Panc1 (cell line): ENCODE data around the gene GRIK4. TPM values are rescaled to one million over a fixed set of nuclear protein-coding genes. Genes with fewer than 3 reads are reported as not detected.

ENCODE experiments used
- ATAC-seq: fragments of 200-7000 bp; cut with Tn5 transposase; 2 replicates; pipeline ENCODE4 v1.9.1; 2020; ENCODE audit warnings: mild to moderate bottlenecking, moderate library complexity
- BruUV-seq: library from RNA; stranded (reverse); fragments of 400-500 nt; replicated peaks from 2 replicates; lab custom pipeline; 2021; lab: Mats Ljungman, UMichigan
- CTCF ChIA-PET: fragments of 300-600 bp; sonication (Branson Sonifier 250); formaldehyde crosslinking; loops from one replicate; lab custom pipeline; 2022; ENCODE audit warnings: antibody characterized with exemption; lab: Charles Lee
- POLR2A ChIA-PET: fragments of 300-600 bp; sonication (Branson Sonifier 250); formaldehyde crosslinking; loops from one replicate; lab custom pipeline; 2022; ENCODE audit warnings: antibody characterized with exemption; lab: Charles Lee
- DNase-seq: peaks from one replicate; pipeline ENCODE4 v3.0.0-alpha.2; 2010; ENCODE audit warnings: low read depth, low spot score
- H3K27ac ChIP-seq: 2 replicates; pipeline ENCODE4 v1.5.1; 2011; ENCODE audit warnings: mild to moderate bottlenecking, low read length, inconsistent platforms
- H3K27me3 ChIP-seq: fragments of 200-500 bp; sonication (Bioruptor generic); 2 replicates; pipeline ENCODE4 v1.6.0; 2014; ENCODE audit warnings: low read length, inconsistent platforms; ENCODE audit not compliant: control insufficient read depth, insufficient read depth
- H3K36me3 ChIP-seq: fragments of 200-500 bp; sonication (Bioruptor generic); 2 replicates; pipeline ENCODE4 v1.5.1; 2014; ENCODE audit warnings: inconsistent platforms, mild to moderate bottlenecking, low read length, moderate library complexity; ENCODE audit not compliant: control insufficient read depth, insufficient read depth
- H3K4me1 ChIP-seq: 2 replicates; pipeline ENCODE4 v1.5.1; 2011; ENCODE audit warnings: inconsistent platforms, mild to moderate bottlenecking, low read length, moderate library complexity; ENCODE audit not compliant: control insufficient read depth, insufficient read depth
- H3K4me3 ChIP-seq, 2 experiments: 2 replicates each; pipeline ENCODE4 v1.5.1; 2011 to 2012; ENCODE audit warnings: low read depth in 2 of 2, low read length in 2 of 2, mild to moderate bottlenecking in 2 of 2, inconsistent platforms in 1 of 2, moderate library complexity in 1 of 2
- H3K9me3 ChIP-seq: fragments of 200-500 bp; sonication (Bioruptor generic); 2 replicates; pipeline ENCODE4 v1.5.1; 2014; ENCODE audit warnings: low read depth, mild to moderate bottlenecking, inconsistent platforms, low read length, moderate library complexity; ENCODE audit not compliant: control insufficient read depth, insufficient read depth
- CTCF ChIP-seq: fragments of 450-650 bp; IDR thresholded peaks from 2 replicates; pipeline ENCODE4 v1.5.1; 2017; ENCODE audit warnings: mild to moderate bottlenecking
- POLR2AphosphoS5 ChIP-seq: IDR thresholded peaks from 2 replicates; pipeline ENCODE4 v1.6.1; 2012; ENCODE audit warnings: mild to moderate bottlenecking, low read depth, low read length, moderate library complexity
- REST ChIP-seq, 2 experiments: IDR thresholded peaks; 2 replicates each; pipeline ENCODE4 v1.6.1; 2011 to 2012; ENCODE audit warnings: low read depth in 2 of 2, control low read depth in 1 of 2, low read length in 1 of 2, mild to moderate bottlenecking in 1 of 2, moderate library complexity in 1 of 2; ENCODE audit not compliant: insufficient read depth in 1 of 2
- SIN3A ChIP-seq: IDR thresholded peaks from 2 replicates; pipeline ENCODE4 v1.6.1; 2012; ENCODE audit warnings: low read depth, mild to moderate bottlenecking, low read length, moderate library complexity, borderline replicate concordance; ENCODE audit not compliant: insufficient read depth
- TCF7L2 ChIP-seq: IDR thresholded peaks from 2 replicates; pipeline ENCODE4 v1.6.1; 2011; ENCODE audit warnings: mild to moderate bottlenecking, low read depth, low read length, inconsistent platforms
- in situ Hi-C: cut with HindIII; loops from 2 replicates; pipeline ENCODE4 v1.10.0; 2016; ENCODE audit warnings: low sequenced_read_pairs, low pct_unique_long_range_greater_than_20kb
- intact Hi-C: fragments of 100-400 bp; cut with micrococcal nuclease; formaldehyde crosslinking; loops from one replicate; pipeline ENCODE4 v1.10.0; 2022; ENCODE audit not compliant: unreplicated experiment
- total RNA-seq: library from RNA; stranded (reverse); gene quantifications from one replicate; pipeline ENCODE4 v1.2.1, GENCODE V29; 2021; ENCODE audit not compliant: unreplicated experiment

GRIK4 gene
- total RNA-seq, 1 experiment from 2014 or later, result 0.62 TPM

GRCh38 chr11:120708511-120709183 lies 197.1 kb downstream of the GRIK4 start:
- intact Hi-C loops, result no loop called here
- ChIA-PET POLR2A (no interaction called here), CTCF (interaction anchor here (1.7 kb wide), 1 partner anchor 24 kb away, joined by 6 read pairs; no protein-coding TSS in a partner anchor)
- ATAC-seq, result no peak
- H3K4me3 ChIP-seq, result no peak overlapping the region
- H3K27ac ChIP-seq, result no peak overlapping the region
- BruUV-seq, result no TSS peak
- in situ Hi-C loops, result no loop called here
- H3K9me3 ChIP-seq, result no peaks in the 10 kb centered on the region
- 0 out of 2 replicates have a peak, but pooled peaks cover 3% of the 10 kb centered on the region for H3K27me3 ChIP-seq
- H3K36me3 ChIP-seq, result no peaks in the 10 kb centered on the region
- TF ChIP-seq REST (IDR thresholded peaks at IDR 0.05; ENCODE audit: insufficient read depth in 1 of 2, low read depth in 2 of 2, low read length in 1 of 2) (no peak), TCF7L2 (no peak), CTCF (no peak), SIN3A (no peak), POLR2AphosphoS5 (no peak)
- no peak for DNase-seq
- peaks cover 5% of the 10 kb centered on the region; the same call in 1 of the 2 replicates for H3K4me1 ChIP-seq

GRCh38 chr11:120709808-120710207 lies 198.3 kb downstream of the GRIK4 start:
- no peaks in the 10 kb centered on the region for H3K36me3 ChIP-seq
- DNase-seq, result no peak
- TF ChIP-seq SIN3A (no peak), CTCF (no peak), POLR2AphosphoS5 (no peak), REST (IDR thresholded peaks at IDR 0.05; ENCODE audit: insufficient read depth in 1 of 2, low read depth in 2 of 2, low read length in 1 of 2) (no peak), TCF7L2 (no peak)
- H3K4me1 ChIP-seq, result peaks cover 5% of the 10 kb centered on the region; the same call in 1 of the 2 replicates
- no peak overlapping the region for H3K4me3 ChIP-seq
- POLR2A ChIA-PET, result no interaction called here
- in situ Hi-C loops (no loop called here), intact Hi-C loops (no loop called here)
- H3K27me3 ChIP-seq, result 0 out of 2 replicates have a peak, but pooled peaks cover 3% of the 10 kb centered on the region
- peak; percentile 8; the same call in 1 of the 2 replicates for ATAC-seq
- CTCF ChIA-PET, result no interaction called here
- no TSS peak for BruUV-seq
- no peaks in the 10 kb centered on the region for H3K9me3 ChIP-seq
- H3K27ac ChIP-seq, result no peak overlapping the region
